HG03097 (cell line): ENCODE data around the gene COL13A1.

ENCODE experiments used
- ATAC-seq: cut with Tn5 transposase; IDR thresholded peaks from one replicate; pipeline ENCODE4 v1.9.1; 2021; ENCODE audit not compliant: unreplicated experiment, low FRiP score

Gene COL13A1

DNA sequence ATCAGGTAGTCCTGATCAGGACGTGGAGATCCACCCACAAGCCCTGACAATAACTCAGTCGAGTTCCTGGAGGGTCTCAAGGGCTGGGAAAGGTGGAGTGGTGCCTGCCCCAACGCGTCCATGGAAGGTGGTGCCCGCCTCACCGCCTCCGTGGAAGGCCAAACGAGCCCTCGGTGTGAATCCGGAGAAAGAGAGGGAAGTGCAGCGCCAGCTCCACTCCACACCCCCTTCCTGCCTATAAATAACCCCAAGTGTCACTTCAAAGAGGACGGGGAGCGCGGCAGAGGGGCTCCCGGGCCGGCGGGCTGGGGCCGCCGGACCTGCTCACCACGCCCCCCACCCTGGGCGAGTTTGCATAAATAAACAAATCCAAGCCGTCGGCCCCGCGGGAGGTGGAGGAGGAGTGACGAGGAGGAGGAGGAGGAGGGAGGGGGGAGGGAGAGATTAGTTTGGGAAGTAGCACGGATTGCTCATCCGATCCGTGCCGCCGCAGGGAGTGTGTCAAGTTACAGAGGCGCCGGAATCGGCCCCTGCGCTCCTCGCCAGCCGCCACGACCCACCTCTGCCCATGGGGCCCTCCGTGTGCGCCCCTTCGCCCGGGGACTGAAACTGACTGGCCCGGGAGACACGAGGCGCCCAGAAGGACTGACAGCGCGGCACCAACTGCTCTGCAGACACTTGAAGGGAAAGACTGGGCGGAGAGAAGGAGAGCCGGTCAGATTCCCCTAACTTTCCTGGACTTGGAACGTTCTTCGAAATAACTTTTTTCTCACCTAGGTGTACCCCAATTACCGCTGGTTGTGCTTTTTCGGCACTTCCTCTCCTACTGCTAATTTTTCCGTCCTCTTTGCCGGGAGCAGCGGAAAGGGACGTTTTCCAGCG is at the start of gene COL13A1:
Gene COL13A1 (plus strand): TSS at position 473 of the 882 bp plus-strand sequence. CDS start 518 bp downstream, outside the sequence.
- no peak for ATAC-seq

DNA sequence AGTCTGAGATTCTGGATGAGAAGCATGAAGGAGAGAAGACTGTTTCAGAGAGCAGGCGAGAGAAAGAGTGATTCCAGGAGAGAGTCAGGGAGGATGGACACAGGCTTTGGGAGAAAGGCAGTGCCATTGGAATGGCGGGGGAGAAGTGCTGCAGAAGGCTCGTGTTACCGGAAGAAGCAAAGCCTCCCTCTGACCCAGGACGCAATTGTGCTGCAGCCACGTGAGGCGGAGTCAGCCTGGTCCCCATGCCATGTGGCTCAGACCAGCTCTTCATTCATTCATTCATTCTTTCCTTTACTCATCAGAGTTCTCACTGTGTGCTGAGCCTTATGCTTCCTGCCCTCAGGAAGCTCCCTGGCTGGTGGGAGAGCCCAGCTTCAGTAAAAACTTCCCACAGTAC is 49.2 kb upstream of the COL13A1 start:
- ATAC-seq = no peak

DNA sequence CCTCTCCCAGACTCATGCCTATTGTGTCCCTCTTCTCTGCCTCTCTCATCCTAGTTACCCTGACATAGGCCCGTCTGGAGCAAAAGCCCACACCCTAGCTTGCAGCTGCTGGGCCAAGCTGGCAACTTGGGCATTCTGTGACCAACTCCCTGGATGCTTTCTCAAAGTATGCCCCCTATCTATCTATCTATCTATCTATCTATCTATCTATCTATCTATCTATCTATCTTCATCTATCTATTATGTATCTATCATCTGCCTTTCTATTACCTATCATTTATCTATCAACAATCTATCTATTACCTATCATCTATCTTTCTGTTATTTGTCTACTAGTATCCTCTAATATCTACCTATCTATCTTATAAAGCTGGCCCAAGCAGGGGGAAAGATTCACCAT is 45.4 kb upstream of the COL13A1 start:
- ATAC-seq = no peak

DNA sequence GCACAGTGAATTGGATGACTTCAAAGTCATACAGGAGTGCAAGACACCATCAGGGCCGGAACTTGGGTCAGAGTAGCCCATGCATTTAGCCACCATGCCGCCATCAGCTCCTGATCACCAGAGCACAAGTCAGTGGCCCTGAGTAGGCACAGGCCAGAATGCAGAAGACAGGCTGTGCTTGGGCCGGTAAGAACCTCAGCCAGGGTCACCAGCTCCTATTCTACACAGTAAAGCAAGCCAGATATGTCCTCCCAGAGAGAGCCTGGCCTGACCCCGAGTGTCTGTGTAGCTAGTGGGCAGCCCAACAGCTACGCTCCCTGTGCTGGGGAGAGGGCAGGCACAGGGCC is 44.5 kb upstream of the COL13A1 start:
- ATAC-seq = no peak

DNA sequence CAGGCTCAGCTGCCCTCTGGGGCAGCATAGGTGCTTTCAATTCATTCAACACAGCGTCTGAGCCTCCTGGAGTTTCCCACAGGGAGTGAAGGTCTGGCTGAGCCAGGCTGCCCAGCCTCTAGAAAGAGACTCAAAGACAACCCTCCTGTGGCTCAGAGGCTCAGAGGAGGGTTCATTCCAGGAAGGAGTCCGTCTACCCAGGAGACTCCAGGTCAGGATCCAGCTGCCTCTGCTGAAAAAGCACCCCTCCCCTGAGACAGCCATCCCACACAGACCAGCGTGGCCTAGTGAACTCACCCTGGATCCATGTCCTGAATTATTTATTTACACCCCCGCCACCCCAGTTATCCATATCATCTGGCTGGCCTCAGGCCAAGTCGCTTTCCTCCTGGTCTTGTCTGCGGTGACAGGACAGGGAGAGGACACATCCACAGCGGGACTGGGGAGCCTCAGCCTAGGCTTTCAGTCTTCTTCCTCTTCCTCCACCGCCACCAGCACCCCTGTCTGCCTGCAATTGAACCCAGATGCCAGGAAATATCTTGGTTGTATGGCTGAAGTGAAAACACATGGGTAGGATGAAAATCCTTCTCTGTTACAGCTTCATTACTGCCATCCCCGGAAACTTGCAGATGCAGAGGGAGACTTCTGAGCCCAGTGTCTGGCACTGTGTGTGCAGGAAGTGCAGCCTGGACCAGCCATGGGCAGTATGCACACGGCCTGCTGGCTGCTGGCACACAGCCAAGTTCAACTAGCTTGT is 44.0 kb upstream of the COL13A1 start:
- ATAC-seq = no peak

DNA sequence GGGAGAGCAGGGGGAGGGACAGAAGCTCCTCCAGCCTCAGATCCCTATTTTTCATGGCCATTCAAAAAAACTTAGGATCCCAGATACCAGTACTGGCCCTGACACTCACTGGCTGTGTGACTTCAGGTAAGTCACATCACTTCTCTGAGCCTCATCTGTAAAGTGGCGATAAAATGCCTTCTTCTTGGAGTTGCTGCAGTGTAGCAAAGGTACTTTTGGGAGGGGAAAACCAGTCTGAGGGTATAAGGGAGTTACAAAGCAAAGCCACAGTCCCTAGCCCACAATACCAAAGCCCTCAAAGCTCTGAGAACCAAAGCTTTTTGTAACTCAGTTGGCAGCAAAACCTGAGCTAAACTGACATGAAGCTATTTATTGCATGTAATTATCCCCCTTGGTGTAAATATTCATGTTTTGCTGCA is 43.4 kb upstream of the COL13A1 start:
- no peak for ATAC-seq

DNA sequence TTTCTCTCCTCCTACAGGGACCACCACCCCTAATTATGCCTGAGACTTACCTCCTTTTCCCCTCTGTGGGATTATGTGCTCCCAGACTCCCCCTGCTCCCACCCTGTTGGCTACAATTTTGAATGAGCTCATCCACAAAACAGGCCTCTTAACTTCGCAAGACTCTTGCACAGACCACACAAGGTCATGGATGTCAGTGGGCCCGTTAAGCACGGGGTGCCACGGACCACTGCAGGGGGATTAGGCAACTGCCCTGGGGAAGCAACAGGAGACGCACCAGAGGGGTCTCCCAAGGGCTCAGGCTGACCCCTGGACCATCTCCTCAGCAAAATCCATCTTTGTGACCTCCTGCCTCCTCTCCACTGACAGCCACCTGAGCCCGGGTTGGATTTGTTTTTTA is 42.1 kb upstream of the COL13A1 start:
- ATAC-seq = no peak

DNA sequence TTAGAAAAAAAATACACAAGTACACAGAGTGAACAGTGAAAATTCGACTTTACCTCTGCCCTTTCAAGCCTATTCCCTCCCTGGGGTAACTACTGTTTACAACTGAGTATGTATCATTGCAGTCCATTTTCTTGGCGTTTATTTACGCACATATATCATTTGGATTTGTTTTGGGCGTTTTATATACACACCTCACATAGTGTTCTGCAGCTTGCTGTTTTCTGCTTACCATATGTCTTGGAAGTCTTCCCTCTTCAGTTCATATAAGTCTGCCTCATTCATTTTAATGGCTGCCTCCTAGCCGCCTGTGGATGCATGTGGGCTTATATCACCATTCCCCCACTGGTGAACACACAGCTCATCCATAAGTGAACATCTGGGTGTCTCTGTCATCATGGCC is 41.6 kb upstream of the COL13A1 start:
- no peak for ATAC-seq

DNA sequence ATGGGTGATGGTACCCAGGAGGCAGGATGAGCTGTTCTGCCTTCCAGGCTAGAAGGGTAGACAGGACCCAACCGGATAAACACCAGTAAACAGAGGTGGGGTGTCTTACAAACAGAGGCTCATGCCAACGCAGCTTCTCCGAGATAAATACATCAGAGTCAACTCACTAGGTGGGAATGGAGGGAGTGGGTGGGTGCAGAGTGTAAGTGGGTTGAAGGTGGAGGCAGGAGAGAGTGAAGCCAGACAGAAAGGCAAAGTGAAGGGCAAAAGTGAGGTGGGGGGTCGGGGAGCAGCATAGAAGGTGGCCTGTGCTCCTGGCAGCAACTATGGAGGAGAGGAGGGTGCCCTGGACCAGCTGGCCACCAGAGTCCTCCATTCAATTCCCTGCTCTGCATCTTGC is 40.4 kb upstream of the COL13A1 start:
- no peak for ATAC-seq

DNA sequence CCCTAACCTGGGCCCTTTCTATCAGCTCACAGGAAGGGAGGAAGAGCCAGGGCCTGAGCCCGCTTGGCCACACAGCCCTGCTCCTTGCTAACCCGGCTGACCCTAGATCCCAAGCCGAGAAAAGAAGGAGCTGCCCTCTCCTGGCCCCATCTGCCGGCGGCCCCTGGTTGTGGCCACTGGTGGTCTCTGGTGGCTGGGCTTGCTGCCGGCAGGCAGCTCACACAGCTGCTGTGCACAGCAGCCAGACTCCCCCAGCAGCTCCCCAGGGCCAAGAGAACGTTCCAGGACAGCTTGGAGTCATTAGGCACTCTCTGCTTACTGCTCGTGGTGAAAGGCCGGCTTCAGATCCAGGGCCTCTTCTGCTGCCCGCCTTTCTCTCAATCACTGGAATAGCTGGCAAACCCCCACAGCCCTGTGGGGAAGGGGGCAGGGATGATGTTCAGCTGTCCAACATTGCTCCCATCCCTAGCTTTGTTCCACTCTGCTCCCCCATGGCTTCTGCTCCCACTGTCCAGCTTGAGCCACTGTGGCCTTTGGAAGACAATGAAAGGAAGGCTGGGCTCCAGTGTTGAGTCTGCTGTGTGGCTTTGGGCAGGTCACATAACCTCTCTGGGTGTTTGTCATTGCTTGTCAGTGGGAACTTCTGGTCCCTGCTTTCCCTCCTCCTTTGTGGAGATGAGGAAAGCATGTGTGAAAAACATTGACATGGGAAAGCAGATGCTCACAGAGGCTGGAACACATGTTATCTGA is 35.4 kb upstream of the COL13A1 start:
- ATAC-seq = no peak

DNA sequence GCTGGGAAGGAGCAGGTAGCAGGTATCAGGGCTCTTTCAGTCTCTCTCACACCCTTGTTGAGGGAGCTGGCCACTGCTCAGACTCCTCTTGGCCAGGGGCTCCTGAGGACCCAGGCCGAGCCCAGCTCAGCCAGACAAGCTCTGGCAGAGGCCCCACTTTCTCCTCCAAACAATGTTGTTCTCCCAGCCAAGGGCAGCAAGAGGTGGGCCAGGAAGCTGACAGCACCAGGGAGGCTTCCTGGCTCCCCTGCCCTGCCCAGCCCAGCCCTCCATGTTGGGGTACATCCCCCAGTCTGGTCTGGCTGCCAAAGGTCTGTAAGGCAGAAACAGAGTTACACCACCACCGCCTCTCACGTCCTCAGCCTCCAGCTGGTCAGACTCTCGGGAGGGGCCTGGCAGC is 33.9 kb upstream of the COL13A1 start:
- no peak for ATAC-seq

DNA sequence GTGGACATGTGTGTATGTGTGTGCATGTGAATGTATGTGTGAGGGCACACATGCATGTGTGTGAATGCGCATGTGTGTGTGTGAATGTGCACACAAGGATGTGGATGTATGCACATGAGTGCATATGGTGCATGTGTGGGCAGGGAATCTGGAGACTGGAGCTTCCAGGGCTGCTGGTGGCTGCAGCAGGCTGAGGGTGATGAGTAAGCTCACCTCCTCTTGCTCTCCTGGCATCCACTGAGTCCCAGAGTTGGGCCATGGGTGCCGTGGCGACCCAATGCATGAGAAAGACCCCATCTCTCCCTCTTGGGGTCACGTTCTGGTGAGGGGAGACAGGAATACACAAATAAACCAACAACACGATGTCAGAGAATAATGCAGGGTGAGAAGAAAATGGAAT is 33.3 kb upstream of the COL13A1 start:
- ATAC-seq = no peak

DNA sequence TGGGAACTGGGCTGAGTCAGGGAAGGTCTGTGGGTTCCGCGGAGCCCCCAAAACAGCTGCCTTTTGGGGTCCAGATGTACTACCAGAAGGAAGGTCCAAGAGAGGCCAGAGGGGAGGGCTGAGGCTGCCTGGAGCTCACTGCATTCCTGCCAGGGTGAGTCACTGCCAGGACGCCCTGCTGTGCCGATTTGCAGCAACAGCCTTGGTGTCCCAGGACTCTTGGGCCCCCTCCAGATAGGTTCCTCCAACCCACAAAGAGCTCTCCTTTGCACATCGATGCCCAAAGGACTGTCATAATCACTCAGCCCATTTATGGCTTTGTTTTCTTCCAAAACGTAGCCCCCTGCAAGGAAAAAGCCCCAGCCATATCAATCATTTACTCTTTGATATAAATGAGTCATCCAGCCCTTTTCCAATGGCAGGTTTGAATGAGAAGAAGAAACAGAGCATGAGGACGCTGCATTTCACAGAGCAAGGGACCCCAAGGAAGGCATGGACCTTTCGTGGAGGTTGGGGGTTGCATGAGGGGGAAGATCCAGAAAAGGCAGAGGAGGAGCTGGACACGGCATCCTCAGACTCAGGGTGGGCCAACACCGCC is 32.2 kb upstream of the COL13A1 start:
- ATAC-seq = no peak

DNA sequence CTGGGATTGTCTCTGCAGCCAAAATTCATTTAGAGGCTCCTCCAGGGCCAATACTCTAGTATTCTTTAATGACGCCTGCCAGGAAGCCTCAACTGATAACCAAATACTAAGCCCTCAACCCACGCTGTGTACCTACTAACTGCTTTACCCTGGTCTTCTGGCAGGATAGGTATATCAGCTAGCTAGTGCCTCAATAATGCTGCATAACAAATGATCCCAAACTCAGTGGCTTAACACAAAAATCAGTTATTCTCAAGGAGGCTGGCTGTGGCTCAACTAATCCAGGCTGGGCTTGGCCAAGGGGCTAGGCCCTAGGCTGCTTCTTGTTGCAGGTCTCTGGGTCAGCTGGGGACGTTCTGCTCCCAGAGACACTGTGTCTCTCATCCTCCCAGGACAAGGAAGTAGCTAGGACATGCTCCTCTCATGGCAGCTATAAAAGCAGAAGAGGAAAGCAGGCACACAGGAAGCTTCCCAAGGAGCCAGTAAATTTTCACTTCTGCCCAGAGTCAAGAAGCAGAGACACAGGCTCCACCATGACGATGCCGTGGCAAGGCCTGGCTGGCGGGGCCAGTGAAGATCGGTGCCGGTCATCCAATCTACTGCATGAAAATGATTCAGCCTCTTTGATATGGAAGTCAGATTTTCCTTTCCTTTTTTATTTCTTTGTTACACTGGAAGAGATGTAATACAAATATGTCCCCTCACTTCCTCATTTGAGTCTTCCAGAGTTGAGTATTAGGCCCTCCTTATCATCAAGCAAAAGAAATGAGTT is 28.6 kb upstream of the COL13A1 start:
- ATAC-seq = no peak

DNA sequence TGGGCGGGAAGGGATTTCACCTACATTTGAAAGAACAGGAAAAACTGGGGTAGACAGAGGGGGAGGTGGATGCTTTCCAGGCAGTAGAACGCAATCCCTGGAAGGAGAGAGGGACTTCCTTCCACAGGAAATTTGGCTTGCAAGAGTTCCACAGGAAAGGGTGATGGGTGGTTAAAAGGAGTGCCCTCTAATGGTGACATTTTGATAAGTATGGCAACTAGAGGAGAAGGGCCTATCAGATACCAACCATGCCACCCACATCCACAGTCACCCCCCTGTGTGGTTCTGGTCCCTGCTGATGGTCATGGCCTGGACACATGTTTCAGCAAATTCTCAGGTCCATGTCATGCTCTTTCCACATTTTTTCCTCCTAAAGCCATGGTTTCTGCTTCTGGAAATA is 27.1 kb upstream of the COL13A1 start:
- ATAC-seq = no peak

DNA sequence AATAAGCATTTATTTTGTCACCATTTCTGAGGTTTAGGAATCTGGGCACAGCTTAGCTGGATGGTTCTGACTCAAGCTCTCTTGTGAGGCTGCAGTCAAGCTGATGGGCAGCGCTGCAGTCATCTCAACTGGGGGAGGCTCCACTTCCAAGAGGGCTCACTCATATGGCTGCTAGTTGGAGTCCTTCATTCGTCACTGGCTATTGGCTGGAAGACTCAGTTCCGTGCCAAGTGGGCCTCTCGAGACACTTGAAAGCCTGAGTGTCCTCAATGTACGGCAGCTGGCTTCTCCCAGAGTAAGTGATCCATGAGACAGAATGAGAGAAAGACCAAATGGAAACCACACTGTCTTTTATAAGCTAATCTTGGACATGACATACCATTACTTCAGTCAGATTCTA is 21.6 kb upstream of the COL13A1 start:
- no peak for ATAC-seq

DNA sequence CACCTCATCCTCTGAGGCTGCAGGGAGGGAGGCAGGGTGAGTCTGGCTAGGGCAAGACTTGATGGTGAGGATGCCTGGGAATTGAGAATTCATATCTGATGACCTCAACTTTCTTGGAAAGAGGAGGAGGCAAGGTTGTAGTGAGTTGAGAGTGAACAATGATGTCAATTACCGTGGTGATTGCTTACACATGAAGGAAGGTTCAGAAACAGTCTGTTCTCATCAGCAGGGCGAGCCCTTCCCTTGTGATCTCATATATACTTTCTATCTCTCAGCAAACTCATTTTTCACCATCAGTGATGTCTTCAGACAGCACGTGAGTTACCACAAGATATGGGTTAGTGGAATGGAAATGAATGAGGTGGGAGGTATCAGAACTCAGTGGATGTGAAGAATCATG is 20.1 kb upstream of the COL13A1 start:
- ATAC-seq = no peak

DNA sequence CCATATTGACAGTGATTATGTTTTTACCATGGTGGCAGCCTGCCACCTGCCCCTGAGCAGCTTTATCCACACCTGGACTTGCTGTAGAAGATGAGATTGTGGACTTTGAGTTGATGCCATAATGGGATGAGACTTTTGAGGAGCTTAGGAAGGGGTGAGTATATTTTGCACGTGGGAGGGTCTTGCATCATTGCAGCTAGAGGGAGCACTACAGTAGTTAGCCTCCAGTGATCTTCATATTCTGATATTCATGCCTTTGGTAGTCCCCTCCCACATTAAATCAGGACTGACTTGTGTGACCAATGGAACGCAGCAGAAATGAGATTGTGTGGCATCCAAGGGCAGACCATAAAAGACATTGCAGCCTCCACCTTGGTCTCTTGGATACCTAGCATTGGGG is 18.2 kb upstream of the COL13A1 start:
- ATAC-seq = no peak

DNA sequence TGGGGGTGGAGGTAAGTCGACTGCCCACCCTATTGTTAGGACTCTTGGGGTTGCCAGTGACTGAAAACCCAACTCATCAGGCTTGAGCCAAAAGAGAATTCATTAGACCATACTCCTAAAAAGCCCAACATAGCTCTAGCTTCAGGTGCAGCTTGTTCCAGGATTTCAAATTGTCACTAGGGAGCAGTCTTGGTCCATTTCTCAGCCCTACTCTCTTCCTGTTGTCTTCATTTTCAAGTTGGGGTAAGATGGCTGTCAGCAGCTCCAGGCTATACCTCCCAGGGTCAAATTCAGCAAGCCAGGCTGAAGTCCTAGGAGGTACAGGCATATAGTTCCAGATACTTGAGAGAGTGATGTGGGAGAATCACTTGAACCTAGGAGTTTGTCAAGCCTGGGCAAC is 14.9 kb upstream of the COL13A1 start:
- ATAC-seq = no peak

DNA sequence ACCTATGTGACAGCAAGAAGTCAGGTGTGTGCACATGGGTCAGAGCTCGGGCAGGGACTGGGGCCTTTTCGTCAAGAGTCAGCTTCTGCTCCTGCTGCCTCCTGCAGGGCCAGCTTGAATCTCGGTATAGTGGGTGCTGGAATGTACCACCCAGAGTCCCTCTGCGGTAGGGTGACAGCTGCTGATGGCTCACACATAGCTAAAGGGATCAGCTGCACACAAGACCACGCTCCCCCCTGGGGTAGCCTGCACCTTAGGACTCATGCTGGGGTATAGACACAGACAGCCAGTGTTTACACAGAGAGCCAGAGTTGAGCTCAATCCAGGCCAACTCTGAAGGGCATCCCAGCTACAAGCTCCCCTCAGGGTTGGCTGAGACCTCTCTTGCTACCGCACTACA is 14.0 kb upstream of the COL13A1 start:
- no peak for ATAC-seq
